SK-N-SH (cell line): ENCODE measurements around the gene P2RX2. TPM values are rescaled to one million over a fixed set of nuclear protein-coding genes. Genes with fewer than 3 reads are reported as not detected.

Source experiments
- CTCF ChIA-PET: fragments of 300-600, 350-600 bp; formaldehyde crosslinking; extraction: SDS; loops from one replicate; lab custom pipeline; 2021; lab: Yijun Ruan, JAX
- POLR2A ChIA-PET: fragments of 350-600 bp; sonication (Branson Sonifier 250); formaldehyde crosslinking; extraction: SDS; loops from one replicate; lab custom pipeline; 2020; ENCODE audit warnings: antibody characterized with exemption, inconsistent platforms; lab: Yijun Ruan, JAX
- DNase-seq: peaks from one replicate; pipeline ENCODE4 v3.0.0; 2012
- H2AFZ ChIP-seq: fragments of 200-600 bp; sonication (generic); 2 replicates; pipeline ENCODE4 v1.8.1; 2016; ENCODE audit warnings: antibody characterized with exemption, mild to moderate bottlenecking, low read depth
- H3F3A ChIP-seq: fragments of 200-600 bp; sonication (generic); replicated peaks from 2 replicates; pipeline ENCODE3; 2016; ENCODE audit warnings: antibody characterized with exemption, mild to moderate bottlenecking; ENCODE audit not compliant: insufficient read depth
- H3K27ac ChIP-seq, 2 experiments: fragments of 200-500 bp in 1 of 2; fragments of 200-600 bp in 1 of 2; sonication (Bioruptor generic) in 1 of 2; sonication (generic), shearing (Covaris generic) in 1 of 2; 2 replicates each; pipeline versions ENCODE4 v1.5.1 to v1.6.1; 2014 to 2016; ENCODE audit warnings: low read depth in 2 of 2, inconsistent platforms in 1 of 2, low read length in 1 of 2, mild to moderate bottlenecking in 1 of 2, mixed read lengths in 1 of 2
- H3K27me3 ChIP-seq: fragments of 200-600 bp; sonication (generic), shearing (Covaris generic); 2 replicates; pipeline ENCODE4 v1.6.1; 2016; ENCODE audit warnings: mixed run types; ENCODE audit not compliant: insufficient read depth
- H3K36me3 ChIP-seq, 2 experiments: fragments of 200-500 bp in 1 of 2; fragments of 200-600 bp in 1 of 2; sonication (Bioruptor generic) in 1 of 2; sonication (generic) in 1 of 2; replicated peaks in 1 of 2; 2 replicates each; pipeline versions ENCODE3 to v1.5.1; 2014 to 2016; ENCODE audit warnings: low read length in 1 of 2, mild to moderate bottlenecking in 1 of 2; ENCODE audit not compliant: insufficient read depth in 2 of 2, control insufficient read depth in 1 of 2
- H3K4me1 ChIP-seq, 2 experiments: fragments of 200-500 bp in 1 of 2; fragments of 200-600 bp in 1 of 2; sonication (Bioruptor generic) in 1 of 2; sonication (generic), shearing (Covaris generic) in 1 of 2; 2 replicates each; pipeline versions ENCODE4 v1.5.1 to v1.6.1; 2014 to 2016; ENCODE audit warnings: low read depth in 1 of 2, low read length in 1 of 2, mixed run types in 1 of 2; ENCODE audit not compliant: insufficient read depth in 2 of 2, control insufficient read depth in 1 of 2
- H3K4me2 ChIP-seq: fragments of 200-600 bp; sonication (generic), shearing (Covaris generic); 2 replicates; pipeline ENCODE4 v1.6.1; 2017; ENCODE audit warnings: mixed run types
- H3K4me3 ChIP-seq, 2 experiments: fragments of 200-500 bp in 1 of 2; fragments of 200-600 bp in 1 of 2; sonication (Bioruptor generic) in 1 of 2; sonication (generic), shearing (Covaris generic) in 1 of 2; 2 replicates each; pipeline versions ENCODE4 v1.5.1 to v1.8.1; 2014 to 2016; ENCODE audit warnings: low read depth in 2 of 2, inconsistent platforms in 1 of 2, low read length in 1 of 2, mild to moderate bottlenecking in 1 of 2, mixed read lengths in 1 of 2, moderate library complexity in 1 of 2
- H3K79me2 ChIP-seq: fragments of 200-600 bp; sonication (generic); 2 replicates; pipeline ENCODE4 v1.8.1; 2017; ENCODE audit warnings: mild to moderate bottlenecking; ENCODE audit not compliant: insufficient read depth
- H3K9ac ChIP-seq: fragments of 200-600 bp; sonication (generic); 2 replicates; pipeline ENCODE4 v1.6.1; 2017; ENCODE audit warnings: mixed run types
- H3K9me2 ChIP-seq: fragments of 200-600 bp; sonication (generic); 2 replicates; pipeline ENCODE4 v1.6.1; 2017; ENCODE audit warnings: mixed run types
- H3K9me3 ChIP-seq: fragments of 200-600 bp; sonication (generic); 2 replicates; pipeline ENCODE4 v1.6.1; 2017; ENCODE audit warnings: mixed run types, mild to moderate bottlenecking, moderate library complexity
- H4K20me1 ChIP-seq: fragments of 200-600 bp; sonication (generic); 2 replicates; pipeline ENCODE4 v1.6.1; 2017; ENCODE audit warnings: mild to moderate bottlenecking, mixed run types; ENCODE audit not compliant: insufficient read depth
- EZH2phosphoT487 ChIP-seq: fragments of 200-600 bp; sonication (generic); IDR thresholded peaks from 2 replicates; pipeline ENCODE4 v1.6.1; 2017; ENCODE audit warnings: low read depth, mixed run types, mild to moderate bottlenecking, antibody characterized with exemption, moderate library complexity, borderline replicate concordance
- GABPA ChIP-seq: IDR thresholded peaks from 2 replicates; pipeline ENCODE4 v1.4.0; 2012; ENCODE audit warnings: low read depth, mild to moderate bottlenecking
- MAX ChIP-seq: IDR thresholded peaks from 2 replicates; pipeline ENCODE4 v1.4.0; 2012; ENCODE audit warnings: low read depth
- MXI1 ChIP-seq: IDR thresholded peaks from 2 replicates; pipeline ENCODE4 v1.6.1; 2012; ENCODE audit warnings: mild to moderate bottlenecking, low read depth, low read length, improper control_type of control experiment
- RFX5 ChIP-seq: IDR thresholded peaks from 2 replicates; pipeline ENCODE4 v1.6.1; 2012; ENCODE audit warnings: mild to moderate bottlenecking, improper control_type of control experiment, low read length
- USF1 ChIP-seq: IDR thresholded peaks from 2 replicates; pipeline ENCODE4 v1.4.0; 2012; ENCODE audit warnings: low read depth, borderline replicate concordance
- YY1 ChIP-seq: IDR thresholded peaks from 2 replicates; pipeline ENCODE4 v1.4.0; 2012; ENCODE audit warnings: low read depth, mild to moderate bottlenecking
- WGBS: methylation state at CpG from one replicate; pipeline ENCODE4 v1.1.6; 2017; ENCODE audit warnings: low lambda C conversion rate; 5-methylcytosine and 5-hydroxymethylcytosine counted together
- polyA plus RNA-seq, 3 experiments: library from polyadenylated mRNA; depleted of rRNA; stranded (reverse); fragments of >200 nt; gene quantifications; 2 replicates each; pipeline ENCODE4 v1.2.3, GENCODE V29; 2012
- TF ChIP-seq, protein P1 (sequence below): IDR thresholded peaks from 2 replicates; pipeline ENCODE4 v1.4.0; 2012; ENCODE audit warnings: low read depth, borderline replicate concordance

The P2RX2 gene
- polyA plus RNA-seq, 1 of the 3 experiments (the other 2 are of a cell fraction): 0.03 TPM

GRCh38 chr12:132619386-132620112 lies 973 bp downstream of the P2RX2 start:
- no peaks in the 10 kb centered on the region for H3K9me2 ChIP-seq
- H3K79me2 ChIP-seq: no peaks in the 10 kb centered on the region
- no peaks in the 10 kb centered on the region for H4K20me1 ChIP-seq
- H3K27ac ChIP-seq: no peak overlapping the region
- WGBS: no CpG with 5 or more reads among the region's 53 CpGs
- H3K9me3 ChIP-seq: no peaks in the 10 kb centered on the region
- H3K9ac ChIP-seq: no peak overlapping the region
- peak; percentile 58 for DNase-seq
- POLR2A ChIA-PET: no interaction called here
- CTCF ChIA-PET: interaction anchor here (0.9 to 2.5 kb wide), 6 partner anchors 17 to 206 kb away, joined by 3 to 10 read pairs (median 6); no protein-coding TSS in a partner anchor
- no peaks in the 10 kb centered on the region for H3K36me3 ChIP-seq
- no peak overlapping the region for H2AFZ ChIP-seq
- peaks cover 0 to 15% of the 10 kb centered on the region in 2 experiments; a peak in 2 of 4 replicates for H3K4me1 ChIP-seq
- peaks cover 4% of the 10 kb centered on the region for H3F3A ChIP-seq
- no peak overlapping the region for H3K4me2 ChIP-seq
- no peak overlapping the region for H3K4me3 ChIP-seq
- H3K27me3 ChIP-seq: peaks cover 36% of the 10 kb centered on the region
- TF ChIP-seq EZH2phosphoT487 (peak; percentile 61; the same call in 1 of the 2 replicates), YY1 (no peak)

- no peak overlapping the region for H3K4me2 ChIP-seq
- no peaks in the 10 kb centered on the region for H3K9me2 ChIP-seq
- H3K4me3 ChIP-seq: no peak overlapping the region
- H2AFZ ChIP-seq: no peak overlapping the region
- no peaks in the 10 kb centered on the region for H3K9me3 ChIP-seq
- no peaks in the 10 kb centered on the region for H3K79me2 ChIP-seq
- ChIA-PET POLR2A (no interaction called here), CTCF (interaction anchor here (0.7 to 2.5 kb wide), 6 partner anchors 17 to 206 kb away, joined by 3 to 10 read pairs (median 3); no protein-coding TSS in a partner anchor)
- no peaks in the 10 kb centered on the region for H4K20me1 ChIP-seq
- peaks cover 4% of the 10 kb centered on the region for H3F3A ChIP-seq
- H3K27me3 ChIP-seq: peaks cover 34% of the 10 kb centered on the region
- 31% methylated on average over 18 of the region's 29 CpGs for whole genome bisulfite sequencing
- H3K4me1 ChIP-seq: peaks cover 0 to 13% of the 10 kb centered on the region in 2 experiments; a peak in 2 of 4 replicates
- no peak overlapping the region for H3K9ac ChIP-seq
- peak; percentile 45 for DNase-seq
- H3K36me3 ChIP-seq: no peaks in the 10 kb centered on the region
- H3K27ac ChIP-seq: no peak overlapping the region
- TF ChIP-seq, protein P1, sequence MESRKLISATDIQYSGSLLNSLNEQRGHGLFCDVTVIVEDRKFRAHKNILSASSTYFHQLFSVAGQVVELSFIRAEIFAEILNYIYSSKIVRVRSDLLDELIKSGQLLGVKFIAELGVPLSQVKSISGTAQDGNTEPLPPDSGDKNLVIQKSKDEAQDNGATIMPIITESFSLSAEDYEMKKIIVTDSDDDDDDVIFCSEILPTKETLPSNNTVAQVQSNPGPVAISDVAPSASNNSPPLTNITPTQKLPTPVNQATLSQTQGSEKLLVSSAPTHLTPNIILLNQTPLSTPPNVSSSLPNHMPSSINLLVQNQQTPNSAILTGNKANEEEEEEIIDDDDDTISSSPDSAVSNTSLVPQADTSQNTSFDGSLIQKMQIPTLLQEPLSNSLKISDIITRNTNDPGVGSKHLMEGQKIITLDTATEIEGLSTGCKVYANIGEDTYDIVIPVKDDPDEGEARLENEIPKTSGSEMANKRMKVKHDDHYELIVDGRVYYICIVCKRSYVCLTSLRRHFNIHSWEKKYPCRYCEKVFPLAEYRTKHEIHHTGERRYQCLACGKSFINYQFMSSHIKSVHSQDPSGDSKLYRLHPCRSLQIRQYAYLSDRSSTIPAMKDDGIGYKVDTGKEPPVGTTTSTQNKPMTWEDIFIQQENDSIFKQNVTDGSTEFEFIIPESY: no peak
- TF ChIP-seq MXI1 (no peak), RFX5 (no peak), USF1 (no peak), GABPA (no peak), MAX (no peak)
Measured at GRCh38 chr12:132620113-132620898, 1.7 kb downstream of the P2RX2 start.
